Hepatocyte (in vitro differentiated cells): ENCODE data around the gene LRMDA.

Source experiments
- CTCF ChIP-seq: fragments of 200-600 bp; sonication (generic); IDR thresholded peaks from 2 replicates; pipeline ENCODE4 v1.5.1; 2016; ENCODE audit warnings: antibody characterized with exemption, mild to moderate bottlenecking; ENCODE audit not compliant: poor library complexity
- EZH2 ChIP-seq: fragments of 200-600 bp; sonication (generic); IDR thresholded peaks from 2 replicates; pipeline ENCODE4 v1.6.1; 2016; ENCODE audit warnings: antibody characterized with exemption, mild to moderate bottlenecking, borderline replicate concordance
- EZH2phosphoT487 ChIP-seq: fragments of 200-600 bp; sonication (generic); IDR thresholded peaks from one replicate; pipeline ENCODE4 v1.6.1; 2018; ENCODE audit warnings: antibody characterized with exemption, mild to moderate bottlenecking, low read depth, moderate library complexity; ENCODE audit not compliant: unreplicated experiment, severe bottlenecking

DNA sequence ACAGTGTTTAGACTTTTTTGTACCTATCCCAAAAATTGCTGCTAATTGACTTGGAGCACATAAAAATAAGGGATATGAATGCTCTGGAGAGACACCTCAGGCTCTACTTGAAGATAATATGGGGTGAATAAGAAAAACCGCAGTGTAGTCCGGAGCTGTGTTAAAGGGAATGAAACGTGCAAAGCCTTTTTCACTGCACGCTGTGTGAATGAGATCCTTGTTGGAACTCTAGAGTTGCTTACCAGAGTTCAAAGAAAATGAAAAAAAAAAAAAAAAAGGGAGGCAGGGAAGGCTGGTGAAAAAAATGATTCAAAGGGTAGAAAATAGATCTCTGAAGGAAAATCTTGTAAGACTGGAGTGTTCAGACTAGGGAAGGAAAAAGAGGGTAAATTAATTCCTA is 226.6 kb downstream of the LRMDA start:
- TF ChIP-seq CTCF (no peak), EZH2 (no peak), EZH2phosphoT487 (no peak)
